Measurements from ENCODE around the gene TBC1D22A.
"Not testable (repeated sequence)": the region's sequence is repeated elsewhere in the genome, so short reads cannot be mapped to it uniquely, and the experiment has no call there.

The TBC1D22A gene

DNA sequence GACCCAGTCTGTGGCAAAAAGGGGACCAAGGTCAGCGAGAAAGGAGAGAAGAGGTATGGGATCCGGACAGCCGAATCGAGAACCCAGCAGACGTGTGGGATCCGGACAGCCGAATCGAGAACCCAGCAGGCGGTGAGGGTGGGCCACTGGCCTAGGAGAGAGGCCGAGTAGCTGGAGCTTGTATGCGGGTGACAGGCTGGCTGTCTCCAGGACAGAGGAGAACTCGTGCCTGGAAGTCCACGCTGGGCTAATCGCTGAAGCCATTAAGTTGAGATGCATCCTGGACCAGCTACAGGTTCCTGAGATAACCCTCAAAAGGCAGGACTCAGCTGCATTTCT is 30.4 kb upstream of the TBC1D22A start:
- no peak overlapping the region for H3K4me3 ChIP-seq (ENCODE audit: low read depth, low read length)
- TF ChIP-seq, protein P1, sequence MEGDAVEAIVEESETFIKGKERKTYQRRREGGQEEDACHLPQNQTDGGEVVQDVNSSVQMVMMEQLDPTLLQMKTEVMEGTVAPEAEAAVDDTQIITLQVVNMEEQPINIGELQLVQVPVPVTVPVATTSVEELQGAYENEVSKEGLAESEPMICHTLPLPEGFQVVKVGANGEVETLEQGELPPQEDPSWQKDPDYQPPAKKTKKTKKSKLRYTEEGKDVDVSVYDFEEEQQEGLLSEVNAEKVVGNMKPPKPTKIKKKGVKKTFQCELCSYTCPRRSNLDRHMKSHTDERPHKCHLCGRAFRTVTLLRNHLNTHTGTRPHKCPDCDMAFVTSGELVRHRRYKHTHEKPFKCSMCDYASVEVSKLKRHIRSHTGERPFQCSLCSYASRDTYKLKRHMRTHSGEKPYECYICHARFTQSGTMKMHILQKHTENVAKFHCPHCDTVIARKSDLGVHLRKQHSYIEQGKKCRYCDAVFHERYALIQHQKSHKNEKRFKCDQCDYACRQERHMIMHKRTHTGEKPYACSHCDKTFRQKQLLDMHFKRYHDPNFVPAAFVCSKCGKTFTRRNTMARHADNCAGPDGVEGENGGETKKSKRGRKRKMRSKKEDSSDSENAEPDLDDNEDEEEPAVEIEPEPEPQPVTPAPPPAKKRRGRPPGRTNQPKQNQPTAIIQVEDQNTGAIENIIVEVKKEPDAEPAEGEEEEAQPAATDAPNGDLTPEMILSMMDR (IDR thresholded peaks at IDR 0.05; ENCODE audit: low read depth, low read length): no peak

DNA sequence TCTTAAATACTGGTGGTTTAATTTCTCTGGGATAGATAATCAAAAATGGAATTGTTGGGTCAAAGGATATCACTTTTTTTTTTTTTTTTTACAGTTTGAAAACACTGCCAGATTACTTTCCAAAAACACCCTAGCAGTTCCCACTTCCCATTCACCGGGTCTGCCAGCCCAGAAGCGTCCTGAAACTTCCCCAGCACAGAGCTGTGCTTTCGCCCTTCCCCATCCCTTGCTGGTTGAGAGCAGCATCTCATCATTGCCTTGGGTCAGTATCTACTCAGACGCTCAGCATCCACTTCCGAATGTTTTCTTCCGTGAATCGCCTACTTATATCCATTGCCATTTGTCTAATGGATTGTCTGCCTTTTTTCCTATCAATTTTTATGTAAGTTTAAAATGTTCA is 29.9 kb upstream of the TBC1D22A start:
- TF ChIP-seq, protein P1 (IDR thresholded peaks at IDR 0.05; ENCODE audit: low read depth, low read length): no peak
- no peak overlapping the region for H3K4me3 ChIP-seq (ENCODE audit: low read depth, low read length)

DNA sequence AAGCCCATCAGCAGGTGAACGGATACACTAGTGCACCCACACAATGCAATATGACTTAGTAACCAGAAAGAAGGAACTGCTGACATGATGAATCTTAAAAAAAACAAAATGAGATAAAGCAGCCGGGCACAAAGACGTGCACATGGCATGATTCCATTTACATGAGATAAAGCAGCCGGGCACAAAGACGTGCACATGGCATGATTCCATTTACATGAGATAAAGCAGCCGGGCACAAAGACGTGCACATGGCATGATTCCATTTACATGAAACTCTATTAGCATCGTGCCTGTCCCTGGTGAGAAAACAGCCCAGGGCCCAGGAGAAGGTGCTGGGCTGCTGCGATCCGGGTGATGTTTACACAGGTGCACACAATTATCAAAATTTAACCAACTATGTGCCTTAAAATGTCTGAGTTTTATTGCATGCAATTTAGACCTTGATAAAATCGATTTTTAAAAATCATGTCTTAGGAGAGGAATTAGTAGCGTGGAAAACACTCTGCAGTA is 28.2 kb upstream of the TBC1D22A start:
- not testable (repeated sequence) for H3K4me3 ChIP-seq (ENCODE audit: low read depth, low read length)

DNA sequence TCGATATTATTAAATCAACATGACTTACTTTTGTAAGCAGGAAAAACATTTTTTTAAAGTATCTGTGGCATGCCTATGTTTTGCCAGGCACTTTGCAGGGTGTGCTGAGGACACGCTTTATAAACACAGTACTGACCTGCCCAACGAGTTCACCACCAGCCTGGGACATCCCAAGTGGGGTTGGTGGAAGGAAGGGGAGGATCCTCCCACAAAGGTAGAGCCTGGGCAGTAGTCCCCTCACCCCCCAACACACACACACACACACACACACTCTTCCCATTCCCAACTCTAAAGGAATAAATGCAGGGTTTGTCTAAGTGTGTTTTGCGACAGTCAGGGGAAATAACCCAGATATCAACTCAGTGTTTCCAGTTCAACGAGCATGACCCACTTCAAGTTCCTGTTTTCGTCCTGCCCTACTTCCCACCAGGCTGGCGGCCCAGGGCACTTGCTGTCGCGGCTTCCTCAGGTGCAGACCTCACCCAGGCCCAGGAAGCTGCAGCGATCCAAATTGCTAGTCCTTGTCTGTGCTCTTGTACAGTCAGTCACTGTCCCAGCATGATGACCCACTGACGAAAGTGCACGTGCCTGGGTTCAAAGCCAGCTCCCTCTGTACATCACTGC is 27.5 kb upstream of the TBC1D22A start:
- H3K4me3 ChIP-seq (ENCODE audit: low read depth, low read length): peak overlapping the region; percentile 6; the same call in 1 of the 2 replicates

DNA sequence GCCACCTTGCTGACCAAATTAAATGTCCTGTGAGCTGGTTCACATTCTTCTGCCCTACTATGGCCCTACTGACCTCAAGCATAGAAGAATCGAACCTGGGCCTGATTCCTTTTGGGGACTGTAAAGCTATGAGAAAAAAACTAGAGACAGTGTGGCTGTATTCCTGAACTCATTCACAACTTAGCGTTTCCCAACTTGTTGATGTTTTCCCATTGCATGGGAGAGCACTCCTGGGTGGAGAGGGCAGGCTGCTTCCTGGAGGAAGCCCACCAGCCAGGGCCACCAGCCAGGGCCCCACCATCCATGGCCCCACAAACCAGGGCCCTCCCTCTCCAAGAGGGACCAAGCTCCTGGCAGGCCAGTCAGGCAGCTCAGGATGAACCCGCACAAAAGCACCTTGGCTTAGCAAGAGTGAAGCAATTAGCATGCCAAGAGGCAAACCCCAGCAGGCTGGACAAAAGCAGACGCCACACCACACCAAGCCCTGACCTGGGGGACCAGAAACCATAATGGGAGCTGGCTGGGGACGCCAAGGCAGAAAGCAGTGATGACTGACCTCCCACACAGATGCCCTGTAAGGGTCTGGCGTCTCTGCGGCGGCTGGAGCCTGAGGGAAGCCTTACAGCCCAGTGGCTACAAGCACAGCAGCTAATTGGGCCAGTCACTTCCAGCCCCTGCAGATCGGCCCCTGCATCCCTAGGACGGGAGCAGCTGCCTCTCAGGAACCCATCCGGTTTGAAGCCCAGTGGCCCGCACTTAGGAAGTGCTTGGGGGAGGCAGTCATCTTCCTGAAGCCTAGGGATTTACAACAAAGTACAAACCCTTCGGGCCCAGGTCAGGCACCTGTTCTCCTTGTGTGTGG is 26.5 kb upstream of the TBC1D22A start:
- H3K4me3 ChIP-seq (ENCODE audit: low read depth, low read length): peak overlapping the region; percentile 80
- TF ChIP-seq, protein P1 (IDR thresholded peaks at IDR 0.05; ENCODE audit: low read depth, low read length): no peak

More for the DNA sequence above, 27.5 kb upstream of the TBC1D22A start:
- TF ChIP-seq, protein P1 (IDR thresholded peaks at IDR 0.05; ENCODE audit: low read depth, low read length): no peak

DNA sequence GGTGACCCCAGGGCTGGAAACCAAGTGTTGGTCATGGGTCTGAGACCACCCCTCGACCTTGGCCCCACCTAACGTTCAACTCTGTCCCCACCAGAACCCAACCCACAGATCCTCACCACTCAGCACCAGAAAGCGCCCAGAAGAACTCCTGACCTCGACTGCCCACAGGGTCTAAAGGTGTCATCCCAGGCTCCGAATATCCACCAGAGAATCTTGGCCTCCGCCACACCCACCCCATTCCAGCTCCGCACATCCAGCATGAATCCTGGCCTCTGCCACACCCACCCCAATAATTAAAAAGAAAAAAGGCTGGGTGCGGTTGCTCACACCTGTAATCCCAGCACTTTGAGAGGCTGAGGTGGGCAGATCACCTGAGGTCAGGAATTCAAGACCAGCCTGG is 25.7 kb upstream of the TBC1D22A start:
- H3K4me3 ChIP-seq (ENCODE audit: low read depth, low read length): peak overlapping the region; percentile 80
- TF ChIP-seq, protein P1 (IDR thresholded peaks at IDR 0.05; ENCODE audit: low read depth, low read length): no peak

DNA sequence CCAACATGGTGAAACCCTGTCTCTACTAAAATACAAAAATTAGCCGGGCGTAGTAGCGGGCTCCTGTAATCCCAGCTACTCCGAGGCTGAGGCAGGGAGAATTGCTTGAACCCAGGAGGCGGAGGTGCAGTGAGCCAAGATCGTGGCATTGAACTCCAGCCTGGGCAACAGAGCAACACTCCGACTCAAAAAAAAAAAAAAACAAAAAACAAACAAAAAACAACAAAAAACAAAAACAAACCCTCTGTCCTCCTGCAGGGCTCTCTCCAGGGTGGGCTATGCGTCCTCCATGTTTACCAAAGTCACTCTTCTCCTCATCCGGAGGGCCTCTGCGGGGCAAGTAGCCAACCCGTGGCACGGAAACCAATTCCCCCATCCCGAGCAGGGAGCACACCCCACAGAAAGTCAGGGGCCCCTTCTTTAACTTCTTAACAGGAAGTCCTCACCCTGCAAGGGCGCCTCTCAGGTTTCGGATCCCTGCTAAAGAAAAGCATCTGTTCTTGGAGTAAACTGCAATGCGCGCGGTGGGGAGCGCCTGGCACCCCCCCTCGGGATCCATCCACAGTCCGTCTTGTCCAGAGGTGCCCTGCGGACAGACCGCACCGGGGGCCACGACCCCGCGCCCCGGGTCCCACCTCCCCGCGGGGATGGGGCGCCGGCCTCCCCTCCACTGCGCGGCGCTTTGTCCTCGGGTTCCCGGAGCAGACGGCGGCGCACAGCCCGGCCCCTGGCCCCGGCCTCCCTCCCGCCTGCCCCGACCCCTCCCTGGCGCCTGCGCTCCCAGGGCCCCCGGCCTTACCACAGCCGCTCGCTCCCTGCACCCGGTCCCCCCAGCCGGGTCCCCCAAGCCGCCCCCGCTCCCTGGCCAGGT is 25.1 kb upstream of the TBC1D22A start:
- H3K4me3 ChIP-seq (ENCODE audit: low read depth, low read length): peak overlapping the region; percentile 80
- TF ChIP-seq, protein P1 (IDR thresholded peaks at IDR 0.05; ENCODE audit: low read depth, low read length): no peak

Data from WI38 (cell line).